Loucy (cell line): ENCODE measurements around the gene TMEM43.
"Not testable (repeated sequence)": the region's sequence is repeated elsewhere in the genome, so short reads cannot be mapped to it uniquely, and the experiment has no call there.

ENCODE experiments used
- H2AFZ ChIP-seq: fragments of 200-600 bp; sonication (generic); 2 replicates; pipeline ENCODE4 v1.6.0; 2016; ENCODE audit warnings: antibody characterized with exemption, mild to moderate bottlenecking, low read length, moderate library complexity
- H3F3A ChIP-seq: fragments of 200-600 bp; 2 replicates; pipeline ENCODE4 v1.6.0; 2016; ENCODE audit warnings: antibody characterized with exemption, low read depth, mild to moderate bottlenecking
- H3K27me3 ChIP-seq: fragments of 200-600 bp; sonication (generic); 2 replicates; pipeline ENCODE4 v1.6.1; 2014; ENCODE audit warnings: low read length, mild to moderate bottlenecking; ENCODE audit not compliant: insufficient read depth, poor library complexity, severe bottlenecking
- H3K36me3 ChIP-seq: fragments of 200-600 bp; sonication (generic); 2 replicates; pipeline ENCODE4 v1.6.1; 2016; ENCODE audit warnings: low read length; ENCODE audit not compliant: insufficient read depth
- H3K4me1 ChIP-seq: fragments of 200-600 bp; sonication (generic); 2 replicates; pipeline ENCODE4 v1.5.1; 2014; ENCODE audit warnings: low read length, mild to moderate bottlenecking; ENCODE audit not compliant: insufficient read depth, poor library complexity, severe bottlenecking
- H3K4me2 ChIP-seq: fragments of 200-600 bp; sonication (generic); 2 replicates; pipeline ENCODE4 v1.6.0; 2014; ENCODE audit warnings: antibody characterized with exemption, low read length, low read depth, mild to moderate bottlenecking; ENCODE audit not compliant: poor library complexity, severe bottlenecking
- H3K4me3 ChIP-seq: fragments of 200-600 bp; sonication (generic); 2 replicates; pipeline ENCODE4 v1.5.1; 2014; ENCODE audit warnings: low read length, mild to moderate bottlenecking, mixed read lengths; ENCODE audit not compliant: poor library complexity, severe bottlenecking
- H3K79me2 ChIP-seq: fragments of 200-600 bp; sonication (generic); 2 replicates; pipeline ENCODE4 v1.6.1; 2014; ENCODE audit warnings: low read length; ENCODE audit not compliant: insufficient read depth
- H3K9ac ChIP-seq: fragments of 200-600 bp; sonication (generic); 2 replicates; pipeline ENCODE4 v1.6.0; 2014; ENCODE audit warnings: mild to moderate bottlenecking, low read depth, low read length, moderate library complexity; ENCODE audit not compliant: poor library complexity, severe bottlenecking
- H3K9me2 ChIP-seq: fragments of 200-600 bp; sonication (generic); replicated peaks from 2 replicates; pipeline ENCODE4 v1.6.1; 2016; ENCODE audit warnings: low read depth, low read length, mixed read lengths
- H3K9me3 ChIP-seq: fragments of 200-600 bp; sonication (generic); 2 replicates; pipeline ENCODE4 v1.6.1; 2014; ENCODE audit warnings: mild to moderate bottlenecking, antibody characterized with exemption, low read length, low read depth; ENCODE audit not compliant: insufficient read depth
- H4K20me1 ChIP-seq: fragments of 200-600 bp; sonication (generic); 2 replicates; pipeline ENCODE4 v1.6.0; 2014; ENCODE audit warnings: antibody characterized with exemption, low read length, mild to moderate bottlenecking; ENCODE audit not compliant: insufficient read depth, poor library complexity, severe bottlenecking
- CTCF ChIP-seq: fragments of 200-600 bp; sonication (generic); conservative IDR thresholded peaks from 2 replicates; pipeline ENCODE4 v1.5.1; 2014; ENCODE audit warnings: mild to moderate bottlenecking, antibody characterized with exemption, low read length
- EZH2phosphoT487 ChIP-seq: fragments of 200-600 bp; IDR thresholded peaks from 2 replicates; pipeline ENCODE4 v1.6.1; 2018; ENCODE audit warnings: antibody characterized with exemption, mild to moderate bottlenecking, moderate library complexity, borderline replicate concordance

Gene TMEM43

GRCh38 chr3:14093831-14094230 lies 31.0 kb upstream of the TMEM43 start:
- no peak overlapping the region for H2AFZ ChIP-seq
- no peak overlapping the region for H3K4me2 ChIP-seq
- H3K9me2 ChIP-seq, result no peaks in the 10 kb centered on the region
- no peak overlapping the region for H3K4me3 ChIP-seq
- no peaks in the 10 kb centered on the region for H4K20me1 ChIP-seq
- H3K27me3 ChIP-seq, result no peaks in the 10 kb centered on the region
- no peaks in the 10 kb centered on the region for H3F3A ChIP-seq
- no peak overlapping the region for H3K9ac ChIP-seq
- TF ChIP-seq EZH2phosphoT487, result no peak
- TF ChIP-seq CTCF, result no peak
- H3K36me3 ChIP-seq, result no peaks in the 10 kb centered on the region
- no peaks in the 10 kb centered on the region for H3K9me3 ChIP-seq
- H3K79me2 ChIP-seq, result no peaks in the 10 kb centered on the region
- H3K4me1 ChIP-seq, result no peaks in the 10 kb centered on the region

GRCh38 chr3:14096742-14097141 lies 28.1 kb upstream of the TMEM43 start:
- H3K4me2 ChIP-seq, result no peak overlapping the region
- H3K9ac ChIP-seq, result no peak overlapping the region
- no peaks in the 10 kb centered on the region for H3K79me2 ChIP-seq
- no peaks in the 10 kb centered on the region for H3K36me3 ChIP-seq
- H3K4me1 ChIP-seq, result no peaks in the 10 kb centered on the region
- TF ChIP-seq CTCF (no peak), EZH2phosphoT487 (no peak)
- H3K9me2 ChIP-seq, result no peaks in the 10 kb centered on the region
- H3K9me3 ChIP-seq, result no peaks in the 10 kb centered on the region
- no peaks in the 10 kb centered on the region for H3K27me3 ChIP-seq
- no peak overlapping the region for H3K4me3 ChIP-seq
- H4K20me1 ChIP-seq, result no peaks in the 10 kb centered on the region
- H3F3A ChIP-seq, result no peaks in the 10 kb centered on the region
- H2AFZ ChIP-seq, result no peak overlapping the region

DNA sequence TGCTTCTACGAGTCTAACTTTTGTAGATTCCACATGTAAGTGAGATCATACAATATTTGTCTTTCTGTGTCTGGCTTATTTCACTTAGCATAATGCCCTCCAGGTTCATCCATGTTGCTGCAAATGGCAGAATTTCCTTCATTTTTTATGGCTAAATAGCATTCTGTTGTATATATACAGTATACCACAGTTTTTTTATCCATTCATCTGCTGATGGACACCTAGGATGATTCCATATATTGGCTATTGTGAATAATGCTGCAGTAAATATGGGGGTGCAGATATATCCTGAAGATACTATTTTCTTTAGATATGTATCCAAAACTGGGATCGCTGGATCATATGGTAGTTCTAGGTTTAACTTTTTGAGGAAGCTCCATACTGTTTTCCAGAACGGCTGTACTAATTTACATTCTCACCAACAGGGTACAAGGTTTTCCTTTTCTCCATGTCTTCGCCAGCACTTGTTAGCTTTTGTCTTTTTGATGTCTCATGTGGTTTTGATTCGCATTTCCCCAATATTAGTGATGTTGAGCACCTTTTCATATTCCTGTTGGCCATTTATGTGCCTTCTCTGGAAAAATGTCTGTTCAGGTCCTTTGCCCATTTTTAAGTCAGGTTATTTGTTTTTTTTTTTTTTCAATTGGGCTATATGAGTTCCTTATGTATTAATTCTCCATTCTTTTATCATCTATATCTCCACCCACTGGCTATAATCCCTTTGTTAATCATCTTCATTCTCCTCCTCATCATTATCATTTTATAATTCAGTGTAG lies 27.0 kb upstream of the TMEM43 start:
- Histone ChIP-seq H3K4me2 (no peak overlapping the region), H3K4me1 (no peaks in the 10 kb centered on the region), H2AFZ (no peak overlapping the region), H3K9me3 (no peaks in the 10 kb centered on the region), H3K4me3 (no peak overlapping the region), H3K9me2 (no peaks in the 10 kb centered on the region), H3K36me3 (no peaks in the 10 kb centered on the region), H3F3A (no peaks in the 10 kb centered on the region), H3K79me2 (no peaks in the 10 kb centered on the region), H3K9ac (no peak overlapping the region), H3K27me3 (no peaks in the 10 kb centered on the region), H4K20me1 (no peaks in the 10 kb centered on the region)
- TF ChIP-seq EZH2phosphoT487 (no peak), CTCF (no peak)

DNA sequence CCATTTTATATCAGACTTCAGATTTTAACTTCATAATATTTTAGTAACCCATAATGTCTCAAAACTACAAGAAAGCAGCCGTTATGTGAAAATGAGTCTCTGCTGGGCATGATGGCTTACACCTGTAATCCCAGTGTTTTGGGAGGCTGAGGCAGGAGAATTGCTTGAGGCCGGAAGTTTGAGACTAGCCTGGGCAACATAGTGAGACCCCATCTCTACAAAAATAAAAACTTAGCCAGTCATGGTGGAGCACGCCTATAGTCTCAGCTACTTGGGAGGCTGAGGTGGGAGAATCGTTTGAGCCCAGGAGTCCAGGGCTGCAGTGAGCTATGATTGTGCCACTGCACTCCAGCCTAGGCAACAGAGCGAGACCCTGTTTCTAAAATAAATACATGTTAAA lies 15.0 kb upstream of the TMEM43 start:
- not testable (repeated sequence) for H3K27me3 ChIP-seq, H3K4me1 ChIP-seq, H2AFZ ChIP-seq, H4K20me1 ChIP-seq, H3K9me2 ChIP-seq, H3F3A ChIP-seq, H3K9me3 ChIP-seq, H3K79me2 ChIP-seq, H3K36me3 ChIP-seq, H3K9ac ChIP-seq, H3K4me2 ChIP-seq, H3K4me3 ChIP-seq
